ENCODE results near the gene GULP1.

GULP1 gene

DNA sequence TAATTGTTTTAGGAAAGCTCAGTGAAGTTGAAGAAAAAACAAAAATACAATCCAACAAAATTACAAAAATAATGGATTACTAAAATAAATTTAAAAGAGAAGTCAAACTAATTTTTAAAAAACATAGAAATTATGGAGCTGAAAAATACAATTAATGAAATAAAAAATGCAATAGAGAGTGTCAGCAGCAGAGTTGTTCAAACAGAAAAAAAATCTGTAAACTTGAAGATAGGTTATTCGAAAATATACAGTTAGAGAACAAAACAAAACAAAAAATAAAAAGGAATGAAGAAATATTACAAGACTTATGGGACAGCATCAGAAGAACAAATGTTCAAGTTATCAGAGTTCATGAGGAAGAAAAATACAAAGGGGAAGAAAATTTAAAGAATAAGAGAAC, 114.7 kb downstream of the GULP1 start:
- TF ChIP-seq, protein P1, sequence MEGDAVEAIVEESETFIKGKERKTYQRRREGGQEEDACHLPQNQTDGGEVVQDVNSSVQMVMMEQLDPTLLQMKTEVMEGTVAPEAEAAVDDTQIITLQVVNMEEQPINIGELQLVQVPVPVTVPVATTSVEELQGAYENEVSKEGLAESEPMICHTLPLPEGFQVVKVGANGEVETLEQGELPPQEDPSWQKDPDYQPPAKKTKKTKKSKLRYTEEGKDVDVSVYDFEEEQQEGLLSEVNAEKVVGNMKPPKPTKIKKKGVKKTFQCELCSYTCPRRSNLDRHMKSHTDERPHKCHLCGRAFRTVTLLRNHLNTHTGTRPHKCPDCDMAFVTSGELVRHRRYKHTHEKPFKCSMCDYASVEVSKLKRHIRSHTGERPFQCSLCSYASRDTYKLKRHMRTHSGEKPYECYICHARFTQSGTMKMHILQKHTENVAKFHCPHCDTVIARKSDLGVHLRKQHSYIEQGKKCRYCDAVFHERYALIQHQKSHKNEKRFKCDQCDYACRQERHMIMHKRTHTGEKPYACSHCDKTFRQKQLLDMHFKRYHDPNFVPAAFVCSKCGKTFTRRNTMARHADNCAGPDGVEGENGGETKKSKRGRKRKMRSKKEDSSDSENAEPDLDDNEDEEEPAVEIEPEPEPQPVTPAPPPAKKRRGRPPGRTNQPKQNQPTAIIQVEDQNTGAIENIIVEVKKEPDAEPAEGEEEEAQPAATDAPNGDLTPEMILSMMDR (IDR thresholded peaks at IDR 0.05; ENCODE audit: low read depth, low read length, missing control alignments), result no peak
- DNase-seq (ENCODE audit: extremely low read depth, low read depth), result no peak

DNA sequence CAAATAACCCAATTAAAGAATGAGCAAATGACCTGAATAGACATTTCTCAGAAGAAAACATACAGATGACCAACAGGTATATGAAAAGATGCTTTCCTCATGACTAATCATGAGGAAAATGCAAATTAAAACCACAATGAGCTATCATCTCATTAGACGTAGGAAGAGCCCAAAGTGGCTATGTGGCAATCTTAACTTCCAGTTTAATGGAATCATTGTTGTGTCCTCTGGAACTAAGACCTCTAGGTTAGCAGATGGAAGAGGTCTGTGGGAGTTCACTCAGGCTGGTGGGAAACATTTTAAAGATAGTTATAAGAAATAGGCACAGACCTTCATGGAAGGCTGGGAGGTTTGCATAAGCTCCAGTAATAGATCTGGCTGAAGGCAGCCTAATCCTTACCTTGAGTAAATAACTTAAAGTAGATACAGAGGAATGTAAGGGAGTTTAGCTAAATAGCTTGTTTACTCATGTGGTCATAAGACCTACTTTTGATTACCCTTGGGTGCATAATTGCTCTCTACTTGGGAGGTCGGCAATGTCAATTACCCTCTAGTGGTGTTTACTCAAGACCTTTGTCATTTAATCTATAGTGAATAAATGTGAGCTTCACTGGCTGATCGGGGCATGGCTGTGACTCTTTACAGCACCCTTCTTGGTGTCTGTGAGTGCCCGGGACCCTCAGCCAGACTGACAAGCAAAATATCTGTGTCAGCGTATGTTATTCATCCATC, 119.0 kb downstream of the GULP1 start:
- DNase-seq (ENCODE audit: extremely low read depth, low read depth), result no peak
- TF ChIP-seq, protein P1 (IDR thresholded peaks at IDR 0.05; ENCODE audit: low read depth, low read length, missing control alignments), result no peak

More for the DNA sequence above, 114.7 kb downstream of the GULP1 start:
- no peak overlapping the region for H3K4me3 ChIP-seq (replicated peaks; ENCODE audit: low read depth, low read length)

DNA sequence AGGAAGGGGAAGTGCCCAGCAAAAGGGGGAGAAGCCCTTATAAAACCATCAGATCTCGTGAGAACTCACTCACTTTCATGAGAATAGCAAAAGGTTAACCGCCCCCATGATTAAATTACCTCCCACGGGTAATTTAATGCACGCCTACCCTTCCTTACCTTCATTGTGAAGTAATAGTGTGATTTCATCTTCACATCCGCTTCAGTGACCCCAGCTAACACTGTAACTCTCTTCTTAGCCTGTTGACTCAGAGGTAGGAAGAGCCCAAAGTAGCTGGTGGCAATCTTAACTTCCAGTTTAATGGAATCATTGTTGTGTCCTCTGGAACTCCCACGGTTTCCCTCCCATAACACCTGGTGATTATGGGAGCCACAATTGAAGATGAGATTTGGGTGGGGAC, 120.5 kb downstream of the GULP1 start:
- no peak for DNase-seq (ENCODE audit: extremely low read depth, low read depth)
- no peak overlapping the region for H3K4me3 ChIP-seq (replicated peaks; ENCODE audit: low read depth, low read length)
- TF ChIP-seq, protein P1 (IDR thresholded peaks at IDR 0.05; ENCODE audit: low read depth, low read length, missing control alignments), result no peak

More for the DNA sequence above, 119.0 kb downstream of the GULP1 start:
- H3K4me3 ChIP-seq (replicated peaks; ENCODE audit: low read depth, low read length), result no peak overlapping the region

DNA sequence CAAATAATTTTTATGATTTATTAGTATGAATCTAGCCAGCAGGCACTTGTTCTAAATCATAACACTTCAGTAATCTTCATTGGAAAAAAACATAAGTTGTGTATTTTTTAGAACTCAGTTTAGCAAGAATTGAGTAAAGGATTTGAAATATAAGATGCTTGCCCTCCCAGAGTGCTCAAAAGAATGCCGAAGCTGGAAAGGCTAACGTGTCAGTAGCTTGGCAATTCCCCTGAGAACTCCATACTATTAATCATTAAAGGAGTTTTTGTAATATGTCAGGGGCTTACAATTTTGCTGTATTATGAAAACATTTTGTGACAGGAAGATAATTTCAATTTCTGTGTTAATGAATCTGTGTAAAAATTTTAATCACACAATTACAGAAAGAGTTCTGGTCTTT, 122.7 kb downstream of the GULP1 start:
- TF ChIP-seq, protein P1 (IDR thresholded peaks at IDR 0.05; ENCODE audit: low read depth, low read length, missing control alignments), result no peak
- DNase-seq (ENCODE audit: extremely low read depth, low read depth), result no peak
- H3K4me3 ChIP-seq (replicated peaks; ENCODE audit: low read depth, low read length), result no peak overlapping the region

DNA sequence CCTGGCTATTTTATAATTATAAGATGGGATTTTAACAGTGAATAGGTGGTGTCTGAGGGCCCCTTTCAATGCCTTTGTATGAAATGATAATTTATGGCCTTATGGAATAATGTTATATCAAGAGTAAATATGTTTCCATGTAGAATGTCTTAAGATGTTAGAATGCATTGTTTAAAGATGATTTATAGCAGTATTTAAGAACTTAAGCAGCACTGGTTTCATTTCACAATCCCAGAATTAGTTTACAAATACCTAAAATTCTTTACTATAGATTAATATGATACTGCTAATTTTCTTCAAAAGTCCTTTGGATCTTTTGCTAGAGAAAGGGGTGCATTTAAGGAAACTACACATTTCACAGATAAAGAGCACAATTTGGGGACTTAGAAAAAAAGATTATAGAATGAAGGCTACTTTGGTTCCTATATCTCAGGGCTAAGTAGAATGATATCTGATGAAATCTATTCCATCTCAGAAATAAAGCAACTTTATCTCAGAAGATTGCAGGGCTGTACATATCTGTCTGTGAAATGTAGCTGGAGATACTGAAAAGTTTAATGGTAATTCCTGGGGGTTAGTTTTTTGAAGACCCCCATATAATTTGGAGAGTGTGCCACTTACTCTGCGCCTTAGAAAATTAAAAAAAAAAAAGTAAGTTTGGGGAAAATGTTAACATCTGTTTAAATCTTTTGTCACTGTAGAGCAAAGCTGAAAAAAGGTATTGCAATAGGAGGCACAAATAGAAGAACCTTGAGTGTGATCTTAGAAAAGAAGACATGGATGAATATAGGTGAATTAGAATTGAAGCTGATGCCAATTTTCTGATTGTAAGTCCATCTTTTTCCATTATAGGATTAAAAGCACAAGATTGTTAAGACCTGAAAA, 123.4 kb downstream of the GULP1 start:
- TF ChIP-seq, protein P1 (IDR thresholded peaks at IDR 0.05; ENCODE audit: low read depth, low read length, missing control alignments), result no peak
- DNase-seq (ENCODE audit: extremely low read depth, low read depth), result no peak
- H3K4me3 ChIP-seq (replicated peaks; ENCODE audit: low read depth, low read length), result no peak overlapping the region

DNA sequence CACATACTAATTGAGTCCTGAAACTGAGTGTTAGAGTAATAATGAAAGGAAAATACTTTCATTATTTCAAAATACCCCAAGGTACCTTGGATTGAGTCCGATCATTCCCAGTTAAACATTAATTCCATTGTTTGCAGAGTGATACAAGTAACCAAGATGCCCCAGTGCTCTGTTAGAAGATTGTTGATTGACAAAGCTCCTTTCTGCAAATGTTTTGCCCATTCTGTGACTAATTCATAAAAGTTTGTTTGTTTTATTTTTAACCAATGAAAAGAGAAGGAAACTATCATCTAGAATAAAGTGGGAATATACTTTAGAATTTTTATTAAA, 124.0 kb downstream of the GULP1 start:
- TF ChIP-seq, protein P1 (IDR thresholded peaks at IDR 0.05; ENCODE audit: low read depth, low read length, missing control alignments), result no peak
- no peak overlapping the region for H3K4me3 ChIP-seq (replicated peaks; ENCODE audit: low read depth, low read length)
- DNase-seq (ENCODE audit: extremely low read depth, low read depth), result no peak
